ENCODE results near the gene EXOC3L4.
A peak's percentile ranks its signal among the peaks of the same experiment; 100 is the strongest.

DNA sequence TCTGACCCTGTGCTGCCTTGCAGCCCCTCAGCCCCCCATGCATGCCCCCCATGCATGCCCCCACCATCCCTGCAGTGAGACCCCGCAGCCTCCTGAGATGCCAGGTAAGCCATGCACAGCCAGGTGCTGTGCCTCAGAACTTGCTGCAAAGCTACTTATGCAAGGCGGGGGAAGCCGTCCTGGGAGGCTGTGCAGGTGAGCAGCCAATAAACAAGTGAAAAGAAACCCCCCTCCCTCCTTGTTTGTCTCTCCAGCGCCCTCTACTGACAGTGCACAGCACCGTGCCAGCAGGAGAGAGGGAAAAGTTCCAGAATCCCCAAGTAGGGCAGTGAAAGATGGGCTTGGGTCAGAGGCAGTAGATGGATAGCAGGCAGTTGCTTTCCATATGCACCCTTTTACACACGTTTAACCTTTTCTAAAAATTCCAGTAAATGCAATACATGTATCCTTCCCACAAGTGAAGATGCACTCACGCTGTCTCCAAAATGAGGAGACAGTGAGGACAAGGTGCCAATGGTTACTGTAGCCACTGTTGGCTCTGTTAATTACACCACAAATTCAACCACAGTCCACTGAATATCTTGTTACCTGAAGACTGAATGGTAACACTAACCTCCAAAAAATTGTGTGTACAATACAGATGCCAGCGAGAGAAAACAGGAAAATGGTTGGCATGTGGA is 46.7 kb downstream of the EXOC3L4 start:
- TF ChIP-seq CTCF (optimal IDR thresholded peaks at IDR 0.05 in 1 of 3, IDR thresholded peaks at IDR 0.05 in 1 of 3, conservative IDR thresholded peaks at IDR 0.05 in 1 of 3; ENCODE audit: extremely low read depth in 1 of 3, insufficient read depth in 2 of 3, low read length in 3 of 3) (peak; percentile 70 to 75 (median 74)), EZH2 (IDR thresholded peaks at IDR 0.05; ENCODE audit: low read length) (no peak)
